Measurements from ENCODE around the gene IKBIP. TPM values are rescaled to one million over a fixed set of nuclear protein-coding genes. Genes with fewer than 3 reads are reported as not detected.

The IKBIP gene
- total RNA-seq: 48.5 and 58.5 TPM in 2 replicates

DNA sequence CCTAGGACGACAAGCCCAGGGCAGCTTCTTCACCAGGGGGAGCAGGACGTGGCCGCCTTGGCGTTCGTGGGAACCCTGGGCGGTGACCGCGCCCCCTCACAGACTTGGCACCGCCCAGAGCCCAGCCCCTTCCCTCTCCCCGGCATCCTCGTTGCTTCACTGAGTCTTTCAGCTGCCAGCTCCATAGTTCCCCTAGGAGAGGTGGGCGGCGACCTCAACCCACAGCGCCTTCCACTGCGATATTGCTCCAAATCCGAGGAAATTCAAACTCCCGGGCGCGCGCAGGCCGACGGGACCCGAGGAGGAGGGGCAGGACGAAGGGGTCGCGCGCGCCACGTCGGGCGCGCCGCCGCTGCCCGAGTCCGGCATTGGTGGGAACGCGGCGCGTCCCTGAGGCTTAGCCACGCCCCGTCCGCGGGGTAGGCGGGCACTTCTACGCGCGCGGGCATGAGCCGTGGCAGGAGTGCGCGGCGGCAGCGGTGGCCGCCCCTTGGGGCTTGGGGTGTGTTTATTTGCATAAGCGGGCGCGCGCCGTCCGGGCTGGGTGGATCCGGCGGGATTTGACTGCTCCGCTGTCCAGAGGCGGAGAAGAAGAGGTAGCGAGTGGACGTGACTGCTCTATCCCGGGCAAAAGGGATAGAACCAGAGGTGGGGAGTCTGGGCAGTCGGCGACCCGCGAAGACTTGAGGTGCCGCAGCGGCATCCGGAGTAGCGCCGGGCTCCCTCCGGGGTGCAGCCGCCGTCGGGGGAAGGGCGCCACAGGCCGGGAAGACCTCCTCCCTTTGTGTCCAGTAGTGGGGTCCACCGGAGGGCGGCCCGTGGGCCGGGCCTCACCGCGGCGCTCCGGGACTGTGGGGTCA is at the start of gene IKBIP, which contains the start of gene APAF1:
Gene IKBIP (minus strand): TSS at position 77 of the 860 bp plus-strand sequence. CDS start 87 bp downstream, outside the sequence.
Gene APAF1 (plus strand): TSS at position 579 of the 860 bp plus-strand sequence. CDS start 3,070 bp downstream, outside the sequence.

DNA sequence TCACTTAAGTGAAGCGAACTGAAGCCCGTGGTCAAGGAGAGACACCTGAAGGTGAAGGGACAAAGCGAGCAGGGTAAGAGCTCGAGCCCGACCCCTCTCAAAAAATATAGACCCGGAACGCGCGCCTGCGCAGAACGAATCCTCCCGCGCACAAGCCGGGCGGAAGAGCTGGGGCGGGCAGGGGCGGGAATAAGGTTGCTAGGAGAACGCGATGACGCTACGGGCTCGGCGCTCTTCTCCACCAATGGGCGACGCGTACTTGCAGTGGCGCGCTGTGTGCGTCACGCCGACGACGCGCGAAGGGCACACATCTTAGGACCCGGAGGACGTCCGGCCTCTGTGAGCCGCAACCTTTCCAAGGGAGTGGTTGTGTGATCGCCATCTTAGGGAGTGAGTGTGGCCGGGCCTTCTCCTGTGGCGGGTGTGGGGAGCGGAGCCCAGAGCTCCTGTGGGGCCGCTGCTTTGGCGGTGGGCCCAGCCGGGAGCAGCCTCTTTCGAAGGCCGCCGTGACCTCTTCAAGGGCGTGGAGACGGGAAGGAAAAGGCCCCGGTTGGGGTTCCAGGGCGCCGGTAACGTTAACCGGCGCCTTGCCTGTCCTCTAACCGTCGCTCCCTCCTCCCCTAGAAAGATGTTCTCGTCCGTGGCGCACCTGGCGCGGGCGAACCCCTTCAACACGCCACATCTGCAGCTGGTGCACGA is 51.1 kb downstream of the IKBIP start, which contains the start of gene SLC25A3:
Gene SLC25A3 (plus strand): TSS at position 336 of the 699 bp plus-strand sequence. CDS start 293 bp downstream, at position 629.

Other genes with a start within 250 kb of the IKBIP start
- gene TMPO, start 129.2 kb downstream of the IKBIP start, total RNA-seq: 132 and 155 TPM in 2 replicates
- gene SLC25A3, start 51.1 kb downstream of the IKBIP start, total RNA-seq: 830 and 1,140 TPM in 2 replicates
- gene APAF1, start 502 bp upstream of the IKBIP start, total RNA-seq: 13.7 and 16.5 TPM in 2 replicates

All from bronchus fibroblast of lung (primary cell).